GM06990 (cell line): Measurements from ENCODE around the gene GPR85.
A peak's percentile ranks its signal among the peaks of the same experiment; 100 is the strongest.
"Not testable (repeated sequence)": the region's sequence is repeated elsewhere in the genome, so short reads cannot be mapped to it uniquely, and the experiment has no call there.

Experiments
- DNase-seq: peaks from one replicate; pipeline ENCODE4 v3.0.0-alpha.2; 2011; ENCODE audit not compliant: insufficient read length; ENCODE audit errors: extremely low read depth
- H3K27me3 ChIP-seq: replicated peaks from 2 replicates; pipeline ENCODE4 v1.6.0; 2011; ENCODE audit warnings: low read length; ENCODE audit not compliant: control insufficient read depth, insufficient read depth
- H3K36me3 ChIP-seq: 2 replicates; pipeline ENCODE4 v1.5.1; 2011; ENCODE audit warnings: low read length; ENCODE audit not compliant: control insufficient read depth, insufficient read depth
- H3K4me3 ChIP-seq: replicated peaks from 2 replicates; pipeline ENCODE4 v1.5.1; 2011; ENCODE audit warnings: low read depth, mild to moderate bottlenecking, control low read depth, low read length
- TF ChIP-seq, protein P1 (sequence below): IDR thresholded peaks from 2 replicates; pipeline ENCODE4 v1.5.1; 2011; ENCODE audit warnings: low read length, control low read depth, mild to moderate bottlenecking, inconsistent platforms; ENCODE audit not compliant: insufficient read depth, poor library complexity, severe bottlenecking

The GPR85 gene

DNA sequence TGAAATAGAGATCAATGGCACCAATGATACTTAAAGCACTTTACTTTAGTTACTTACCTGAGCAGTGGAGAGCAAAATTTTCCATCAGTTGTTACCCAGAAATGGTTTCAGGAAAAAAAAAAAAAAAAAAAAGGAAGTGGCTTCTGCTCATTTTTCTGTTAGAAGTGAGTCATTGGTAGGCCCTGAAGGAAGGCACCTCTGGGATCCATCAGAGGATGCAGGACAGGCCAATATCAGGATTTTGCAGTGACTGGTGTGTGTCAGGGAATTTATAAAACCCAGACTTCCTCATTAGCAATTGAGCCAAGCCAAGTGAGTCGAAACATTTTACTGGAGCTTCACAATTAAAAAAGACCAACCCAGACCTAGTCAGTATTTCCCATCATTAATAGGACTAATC lies 34.0 kb upstream of the GPR85 start:
- DNase-seq: no peak
- TF ChIP-seq, protein P1, sequence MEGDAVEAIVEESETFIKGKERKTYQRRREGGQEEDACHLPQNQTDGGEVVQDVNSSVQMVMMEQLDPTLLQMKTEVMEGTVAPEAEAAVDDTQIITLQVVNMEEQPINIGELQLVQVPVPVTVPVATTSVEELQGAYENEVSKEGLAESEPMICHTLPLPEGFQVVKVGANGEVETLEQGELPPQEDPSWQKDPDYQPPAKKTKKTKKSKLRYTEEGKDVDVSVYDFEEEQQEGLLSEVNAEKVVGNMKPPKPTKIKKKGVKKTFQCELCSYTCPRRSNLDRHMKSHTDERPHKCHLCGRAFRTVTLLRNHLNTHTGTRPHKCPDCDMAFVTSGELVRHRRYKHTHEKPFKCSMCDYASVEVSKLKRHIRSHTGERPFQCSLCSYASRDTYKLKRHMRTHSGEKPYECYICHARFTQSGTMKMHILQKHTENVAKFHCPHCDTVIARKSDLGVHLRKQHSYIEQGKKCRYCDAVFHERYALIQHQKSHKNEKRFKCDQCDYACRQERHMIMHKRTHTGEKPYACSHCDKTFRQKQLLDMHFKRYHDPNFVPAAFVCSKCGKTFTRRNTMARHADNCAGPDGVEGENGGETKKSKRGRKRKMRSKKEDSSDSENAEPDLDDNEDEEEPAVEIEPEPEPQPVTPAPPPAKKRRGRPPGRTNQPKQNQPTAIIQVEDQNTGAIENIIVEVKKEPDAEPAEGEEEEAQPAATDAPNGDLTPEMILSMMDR: no peak
- H3K36me3 ChIP-seq: no peaks in the 10 kb centered on the region
- no peaks in the 10 kb centered on the region for H3K27me3 ChIP-seq
- H3K4me3 ChIP-seq: no peak overlapping the region

DNA sequence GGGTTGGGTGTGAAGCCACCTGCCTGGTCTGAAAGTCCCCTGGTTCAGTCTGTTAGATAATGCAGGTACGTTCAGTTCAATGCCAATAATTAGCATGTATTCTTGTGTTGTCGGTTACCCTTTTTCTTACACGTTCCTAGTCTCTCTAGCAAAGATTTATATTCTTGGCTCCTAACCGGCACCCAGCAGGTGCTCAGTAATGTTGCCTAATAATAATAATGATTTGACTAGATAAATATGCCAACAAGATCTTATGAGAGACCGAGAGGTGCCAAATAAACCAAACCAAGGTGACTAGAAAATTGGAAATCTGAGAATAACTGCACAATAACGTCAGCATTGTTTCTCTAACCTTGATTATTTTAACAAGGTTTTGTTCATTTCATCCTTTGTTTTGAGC lies 32.8 kb upstream of the GPR85 start:
- TF ChIP-seq, protein P1: no peak
- Histone ChIP-seq H3K4me3 (no peak overlapping the region), H3K27me3 (no peaks in the 10 kb centered on the region), H3K36me3 (no peaks in the 10 kb centered on the region)
- no peak for DNase-seq

GRCh38 chr7:113118074-113118959 lies 31.7 kb upstream of the GPR85 start, which contains the start of gene SMIM30:
SMIM30 (minus strand) TSS chr7:113118554; CDS start chr7:113117578, 976 bp downstream.
- peak; percentile 84 for DNase-seq
- Histone ChIP-seq H3K4me3 (peak within 1 kb of the TSS; percentile 69), H3K27me3 (no peaks in the 10 kb centered on the region), H3K36me3 (no peaks in the 10 kb centered on the region)
- TF ChIP-seq, protein P1: no peak

DNA sequence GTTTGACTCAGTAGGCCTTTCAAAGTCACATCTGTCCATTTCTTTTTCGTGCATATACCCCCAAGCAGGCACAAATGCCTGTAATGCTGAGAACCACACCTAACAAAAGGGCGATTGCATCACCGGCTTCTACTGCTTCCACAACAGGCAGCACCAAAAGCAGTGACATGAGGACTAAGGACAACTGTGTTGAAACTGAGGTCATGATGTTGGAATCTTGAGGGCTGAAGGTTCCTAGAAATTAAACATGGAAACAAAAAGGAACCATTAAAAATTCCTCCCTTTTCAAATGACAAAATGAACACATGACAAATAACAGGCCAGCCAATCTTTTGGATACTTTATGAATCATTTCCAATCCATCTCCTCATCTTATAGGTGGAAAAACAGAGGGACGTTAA lies 30.7 kb upstream of the GPR85 start:
- DNase-seq, H3K27me3 ChIP-seq, H3K36me3 ChIP-seq: not testable (repeated sequence)
- peak overlapping the region; percentile 69 for H3K4me3 ChIP-seq

DNA sequence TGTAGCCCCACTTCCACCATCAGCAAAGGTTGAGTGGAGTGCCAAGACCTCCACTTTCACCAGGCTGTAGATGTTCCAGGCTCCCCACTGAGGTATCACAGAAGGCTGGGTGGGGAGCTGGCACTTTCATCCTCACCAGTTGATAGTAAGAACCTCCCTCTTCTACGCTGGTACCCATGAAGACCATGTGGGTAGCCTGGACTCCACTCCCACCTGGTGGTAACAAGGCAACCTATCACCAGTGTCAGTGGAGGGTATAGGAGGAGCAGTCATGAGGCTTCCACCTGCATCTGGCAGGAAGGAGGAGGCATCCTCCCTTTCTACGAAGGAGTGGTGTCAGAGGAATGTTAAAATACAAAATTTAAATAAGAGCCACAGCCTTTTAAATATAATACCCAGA lies 27.3 kb upstream of the GPR85 start:
- TF ChIP-seq, protein P1: peak; percentile 17
- Histone ChIP-seq H3K36me3 (no peaks in the 10 kb centered on the region), H3K27me3 (no peaks in the 10 kb centered on the region), H3K4me3 (no peak overlapping the region)
- DNase-seq: no peak

- Histone ChIP-seq H3K4me3 (no peak overlapping the region), H3K36me3 (no peaks in the 10 kb centered on the region), H3K27me3 (no peaks in the 10 kb centered on the region)
- no peak for DNase-seq
- TF ChIP-seq, protein P1: no peak
These were observed 23.1 kb upstream of the GPR85 start for GRCh38 chr7:113109718-113110117.
